Measurements from ENCODE around the gene TADA1. TPM values are rescaled to one million over a fixed set of nuclear protein-coding genes. Genes with fewer than 3 reads are reported as not detected.

Gene TADA1
- total RNA-seq, 1 experiment from 2014 or later: 13.9 TPM

DNA sequence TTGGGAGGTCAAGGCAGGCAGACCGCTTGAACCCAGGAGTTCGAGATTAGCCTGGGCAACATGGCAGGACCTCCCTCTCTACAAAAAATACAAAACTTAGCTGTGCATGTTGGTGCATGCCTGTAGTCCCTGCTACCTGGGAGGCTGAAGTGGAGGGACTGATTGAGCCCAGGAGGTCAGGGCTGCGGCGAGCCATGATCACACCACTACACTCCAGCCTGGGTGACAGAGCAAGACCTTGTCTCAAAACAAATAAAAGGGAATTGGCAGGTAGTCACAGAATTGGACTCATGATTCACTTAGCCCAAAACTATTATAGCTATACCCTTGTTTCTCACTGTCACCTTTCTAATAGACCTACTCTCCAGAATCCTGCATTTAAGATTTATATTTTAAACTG lies 5.5 kb downstream of the TADA1 start:
- CTCF ChIA-PET: no interaction called here
- no peaks in the 10 kb centered on the region for H3K27me3 Mint-ChIP-seq (ENCODE audit: insufficient read depth, unreplicated experiment)
- no peak overlapping the region for H3K4me3 Mint-ChIP-seq (ENCODE audit: unreplicated experiment)
- no peak for DNase-seq
- H3K4me1 Mint-ChIP-seq (ENCODE audit: low read depth, unreplicated experiment): peaks cover 15% of the 10 kb centered on the region
- POLR2A ChIA-PET: no interaction called here
- intact Hi-C loops (cut with micrococcal nuclease; ENCODE audit: unreplicated experiment): no loop called here
- TF ChIP-seq, protein P1, sequence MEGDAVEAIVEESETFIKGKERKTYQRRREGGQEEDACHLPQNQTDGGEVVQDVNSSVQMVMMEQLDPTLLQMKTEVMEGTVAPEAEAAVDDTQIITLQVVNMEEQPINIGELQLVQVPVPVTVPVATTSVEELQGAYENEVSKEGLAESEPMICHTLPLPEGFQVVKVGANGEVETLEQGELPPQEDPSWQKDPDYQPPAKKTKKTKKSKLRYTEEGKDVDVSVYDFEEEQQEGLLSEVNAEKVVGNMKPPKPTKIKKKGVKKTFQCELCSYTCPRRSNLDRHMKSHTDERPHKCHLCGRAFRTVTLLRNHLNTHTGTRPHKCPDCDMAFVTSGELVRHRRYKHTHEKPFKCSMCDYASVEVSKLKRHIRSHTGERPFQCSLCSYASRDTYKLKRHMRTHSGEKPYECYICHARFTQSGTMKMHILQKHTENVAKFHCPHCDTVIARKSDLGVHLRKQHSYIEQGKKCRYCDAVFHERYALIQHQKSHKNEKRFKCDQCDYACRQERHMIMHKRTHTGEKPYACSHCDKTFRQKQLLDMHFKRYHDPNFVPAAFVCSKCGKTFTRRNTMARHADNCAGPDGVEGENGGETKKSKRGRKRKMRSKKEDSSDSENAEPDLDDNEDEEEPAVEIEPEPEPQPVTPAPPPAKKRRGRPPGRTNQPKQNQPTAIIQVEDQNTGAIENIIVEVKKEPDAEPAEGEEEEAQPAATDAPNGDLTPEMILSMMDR (IDR thresholded peaks at IDR 0.05; ENCODE audit: insufficient read depth in 1 of 2, low read depth in 1 of 2, low read length in 1 of 2, severe bottlenecking in 1 of 2, unreplicated experiment in 1 of 2): no peak
- no peak overlapping the region for H3K27ac Mint-ChIP-seq (ENCODE audit: unreplicated experiment)
- no peaks in the 10 kb centered on the region for H3K36me3 ChIP-seq (ENCODE audit: control insufficient read depth, insufficient read depth, low read length)
- BruUV-seq (replicated peaks): no TSS peak
- no peaks in the 10 kb centered on the region for H3K9me3 ChIP-seq
- no peaks in the 10 kb centered on the region for H3K9me3 Mint-ChIP-seq (ENCODE audit: unreplicated experiment)
- peaks cover 8% of the 10 kb centered on the region for H3K4me1 ChIP-seq
- H3K27me3 ChIP-seq (replicated peaks; ENCODE audit: control insufficient read depth, insufficient read depth, low read length): no peaks in the 10 kb centered on the region
- H3K4me3 ChIP-seq (ENCODE audit: low read depth, low read length): no peak overlapping the region
- H3K36me3 Mint-ChIP-seq (ENCODE audit: insufficient read depth, unreplicated experiment): peaks cover 11% of the 10 kb centered on the region

DNA sequence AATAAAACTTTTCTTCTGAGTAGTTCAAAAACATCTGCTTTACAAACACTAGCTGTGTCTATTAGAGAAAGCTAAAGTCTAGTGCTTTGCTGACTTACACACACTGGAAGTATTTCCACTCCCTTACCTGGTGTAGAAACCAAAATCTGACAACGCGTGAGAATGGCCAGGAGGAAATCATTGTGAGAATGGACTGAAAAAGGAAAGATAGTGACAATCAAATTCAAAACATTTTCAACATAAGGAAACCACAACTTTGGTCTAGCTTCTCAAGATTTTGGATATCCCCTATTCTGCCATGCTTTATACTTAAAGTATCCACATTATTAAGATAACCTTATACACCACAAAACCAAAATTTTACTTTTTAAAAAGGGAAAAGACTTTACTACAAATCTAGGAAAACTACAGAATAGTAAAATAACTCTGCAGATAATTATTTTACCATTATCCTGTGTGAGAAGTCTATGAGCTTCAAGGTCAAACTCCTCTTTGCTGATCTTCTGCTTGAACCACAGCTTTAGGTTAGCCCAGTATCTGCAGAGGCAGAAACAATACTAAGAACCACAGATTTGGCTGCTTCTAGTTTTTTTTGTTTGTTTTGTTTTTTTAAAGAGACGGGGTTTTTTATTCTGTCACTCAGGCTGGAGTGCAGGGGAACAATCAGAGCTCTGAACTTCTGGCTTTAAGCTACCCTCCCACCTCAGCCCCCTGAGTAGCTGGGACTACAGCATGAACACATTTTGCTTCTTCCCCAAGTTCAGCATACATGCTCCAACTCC lies 6.6 kb downstream of the TADA1 start:
- BruUV-seq (replicated peaks): no TSS peak
- Mint-ChIP-seq H3K9me3 (ENCODE audit: unreplicated experiment) (no peaks in the 10 kb centered on the region), H3K27ac (ENCODE audit: unreplicated experiment) (no peak overlapping the region), H3K4me3 (ENCODE audit: unreplicated experiment) (no peak overlapping the region), H3K36me3 (ENCODE audit: insufficient read depth, unreplicated experiment) (peaks cover 22% of the 10 kb centered on the region), H3K27me3 (ENCODE audit: insufficient read depth, unreplicated experiment) (no peaks in the 10 kb centered on the region), H3K4me1 (ENCODE audit: low read depth, unreplicated experiment) (peaks cover 8% of the 10 kb centered on the region)
- no peaks in the 10 kb centered on the region for H3K27me3 ChIP-seq (replicated peaks; ENCODE audit: control insufficient read depth, insufficient read depth, low read length)
- POLR2A ChIA-PET: interaction anchor here (0.8 kb wide), 1 partner anchor 29 kb away, joined by 3 read pairs; no protein-coding TSS in a partner anchor
- intact Hi-C loops (cut with micrococcal nuclease; ENCODE audit: unreplicated experiment): no loop called here
- no peak overlapping the region for H3K4me3 ChIP-seq (ENCODE audit: low read depth, low read length)
- no peak for DNase-seq
- H3K9me3 ChIP-seq: no peaks in the 10 kb centered on the region
- CTCF ChIA-PET: no interaction called here
- H3K36me3 ChIP-seq (ENCODE audit: control insufficient read depth, insufficient read depth, low read length): no peaks in the 10 kb centered on the region
- TF ChIP-seq, protein P1 (IDR thresholded peaks at IDR 0.05; ENCODE audit: insufficient read depth in 1 of 2, low read depth in 1 of 2, low read length in 1 of 2, severe bottlenecking in 1 of 2, unreplicated experiment in 1 of 2): no peak
- H3K4me1 ChIP-seq: no peaks in the 10 kb centered on the region; the same call in 1 of the 2 replicates

DNA sequence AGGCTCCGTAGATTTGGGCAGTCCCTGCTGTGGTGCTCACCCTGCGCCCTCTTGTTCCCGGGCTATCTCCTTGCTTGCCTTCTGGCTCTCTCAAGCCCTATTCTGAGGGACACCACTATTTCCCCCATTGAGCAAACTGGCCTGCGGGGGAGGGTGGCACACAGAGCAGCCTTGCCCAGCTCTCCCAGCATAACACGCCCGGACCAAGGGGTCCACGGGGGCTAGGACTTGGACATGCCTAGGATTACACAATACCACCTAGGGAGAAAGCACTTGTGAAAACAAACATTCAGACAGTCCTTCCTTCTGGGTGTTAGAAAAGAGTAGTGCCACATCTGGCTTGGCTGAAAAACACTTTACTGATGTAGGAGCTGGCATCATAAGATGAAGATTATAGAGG lies 7.4 kb downstream of the TADA1 start:
- H3K4me3 Mint-ChIP-seq (ENCODE audit: unreplicated experiment): no peak overlapping the region
- no peak overlapping the region for H3K27ac Mint-ChIP-seq (ENCODE audit: unreplicated experiment)
- no peak for DNase-seq
- no peaks in the 10 kb centered on the region for H3K27me3 Mint-ChIP-seq (ENCODE audit: insufficient read depth, unreplicated experiment)
- H3K27me3 ChIP-seq (replicated peaks; ENCODE audit: control insufficient read depth, insufficient read depth, low read length): no peaks in the 10 kb centered on the region
- H3K4me1 ChIP-seq: no peaks in the 10 kb centered on the region; the same call in 1 of the 2 replicates
- no peaks in the 10 kb centered on the region for H3K9me3 ChIP-seq
- ChIA-PET POLR2A (interaction anchor here (0.8 kb wide), 1 partner anchor 28 kb away, joined by 3 read pairs; no protein-coding TSS in a partner anchor), CTCF (no interaction called here)
- BruUV-seq (replicated peaks): no TSS peak
- H3K4me3 ChIP-seq (ENCODE audit: low read depth, low read length): no peak overlapping the region
- H3K36me3 Mint-ChIP-seq (ENCODE audit: insufficient read depth, unreplicated experiment): peaks cover 31% of the 10 kb centered on the region
- intact Hi-C loops (cut with micrococcal nuclease; ENCODE audit: unreplicated experiment): no loop called here
- TF ChIP-seq, protein P1 (IDR thresholded peaks at IDR 0.05; ENCODE audit: insufficient read depth in 1 of 2, low read depth in 1 of 2, low read length in 1 of 2, severe bottlenecking in 1 of 2, unreplicated experiment in 1 of 2): no peak
- H3K4me1 Mint-ChIP-seq (ENCODE audit: low read depth, unreplicated experiment): peaks cover 8% of the 10 kb centered on the region
- no peaks in the 10 kb centered on the region for H3K36me3 ChIP-seq (ENCODE audit: control insufficient read depth, insufficient read depth, low read length)
- no peaks in the 10 kb centered on the region for H3K9me3 Mint-ChIP-seq (ENCODE audit: unreplicated experiment)
